GM12891 (cell line): ENCODE results near the gene FARS2.

Experiments used
- POLR2A ChIP-seq: IDR thresholded peaks from 2 replicates; pipeline ENCODE4 v1.6.1; 2011; ENCODE audit warnings: low read depth, low read length, control low read depth
- POLR2AphosphoS5 ChIP-seq: IDR thresholded peaks from 2 replicates; pipeline ENCODE4 v1.6.1; 2011; ENCODE audit warnings: low read depth, low read length, control low read depth
- POU2F2 ChIP-seq: IDR thresholded peaks from 2 replicates; pipeline ENCODE4 v1.6.1; 2011; ENCODE audit warnings: low read depth, mild to moderate bottlenecking, control low read depth, low read length, moderate library complexity
- SPI1 ChIP-seq: IDR thresholded peaks from 2 replicates; pipeline ENCODE4 v1.6.1; 2011; ENCODE audit warnings: low read depth, low read length, control low read depth
- TAF1 ChIP-seq: IDR thresholded peaks from 2 replicates; pipeline ENCODE4 v1.6.1; 2011; ENCODE audit warnings: low read depth, low read length, control low read depth

- no peak for TF ChIP-seq POLR2A
- no peak for TF ChIP-seq POLR2AphosphoS5
- no peak for TF ChIP-seq TAF1
- no peak for TF ChIP-seq POU2F2
- TF ChIP-seq SPI1, result no peak
Measured at GRCh38 chr6:5749651-5750215, 488.4 kb downstream of the FARS2 start.
